Heart left ventricle (tissue), 13 donors: ENCODE results near the gene KIF2C.

ENCODE experiments used
- CTCF ChIP-seq, 12 donors: fragments of 200-600 bp; sonication (generic) in 4 of 12; IDR thresholded peaks; one replicate each; pipeline versions ENCODE4 v1.5.0 to v1.8.0; 2018 to 2022; ENCODE audit warnings: antibody characterized with exemption in 12 of 12, mild to moderate bottlenecking in 5 of 12
- POLR2A ChIP-seq, 2 donors: fragments of 450-650 bp; IDR thresholded peaks; one replicate each; pipeline ENCODE4 v1.6.1; 2017; ENCODE audit warnings: antibody characterized with exemption in 2 of 2, mild to moderate bottlenecking in 2 of 2, moderate library complexity in 2 of 2
- donor health status: ischemic (EF 13 %, LVEDD 7.1; RV severe dilation, severe dysfunction).
- donor health status: DM: no; HTN: yes; CAD: no.
- donor health status: DM: no; HTN: no; CAD: no.
- donor health status: ischemic (EF 25% LVEDD 6.9; RV normal size, moderate dysfunction).
- donor health status: ischemic (EF 25% LVEDD 5.7; RV mildly dilated, moderate dysfunction).
- donor health status: ischemic (EF 35%, LVEDD 5.7; RV mildly dilated, moderate dysfunction).
- donor health status: nonischemic (EF 11% LVEDD 7.7; RV severe dilation, severe dysfunction).
- donor health status: DM: yes; HTN: yes; CAD: no.
- donor health status: PGD.
- donor health status: ischemic (EF 29% LVEDD 5.4; RV normal size, mild dysfunction).
- donor health status: nonischemic (EF 23%, LVEDD 6.1; RV moderate dilation, normal function).

GRCh38 chr1:44698138-44698537 lies 41.5 kb upstream of the KIF2C start:
- no peak for TF ChIP-seq CTCF (IDR thresholded peaks at IDR 0.05)
- TF ChIP-seq POLR2A (IDR thresholded peaks at IDR 0.05) = no peak
